Endodermal cell (in vitro differentiated cells): Measurements from ENCODE around the gene TNMD. TPM values are rescaled to one million over a fixed set of nuclear protein-coding genes. Genes with fewer than 3 reads are reported as not detected.

Experiments
- DNase-seq: peaks from one replicate; pipeline ENCODE4 v3.0.0-alpha.2; 2017
- H3K27ac ChIP-seq: 2 replicates; pipeline ENCODE4 v1.5.1; 2013; ENCODE audit warnings: mild to moderate bottlenecking, low read depth, low read length, moderate library complexity
- H3K27me3 ChIP-seq: 2 replicates; pipeline ENCODE4 v1.6.1; 2013; ENCODE audit warnings: mild to moderate bottlenecking, low read length, moderate library complexity; ENCODE audit not compliant: insufficient read depth, control insufficient read depth, poor library complexity, severe bottlenecking
- H3K36me3 ChIP-seq: 2 replicates; pipeline ENCODE4 v1.7.0; 2013; ENCODE audit warnings: mild to moderate bottlenecking, low read length, moderate library complexity; ENCODE audit not compliant: control insufficient read depth, insufficient read depth
- H3K4me1 ChIP-seq: one replicate; pipeline ENCODE4 v1.7.0; 2013; ENCODE audit warnings: low read length; ENCODE audit not compliant: control insufficient read depth, insufficient read depth
- H3K4me3 ChIP-seq: 2 replicates; pipeline ENCODE4 v1.5.1; 2013; ENCODE audit warnings: mild to moderate bottlenecking, low read length, moderate library complexity
- H3K9ac ChIP-seq: 2 replicates; pipeline ENCODE4 v1.6.1; 2013; ENCODE audit warnings: mild to moderate bottlenecking, low read length, moderate library complexity; ENCODE audit not compliant: poor library complexity, severe bottlenecking; ENCODE audit errors: extremely low read depth
- H3K9me3 ChIP-seq: 2 replicates; pipeline ENCODE4 v1.6.1; 2013; ENCODE audit warnings: mild to moderate bottlenecking, low read length, moderate library complexity; ENCODE audit not compliant: control insufficient read depth
- H3K27ac Mint-ChIP-seq: 2 replicates; pipeline ENCODE4 v1.8.0; 2020; ENCODE audit warnings: mixed read lengths
- H3K27me3 Mint-ChIP-seq: 2 replicates; pipeline ENCODE4 v1.8.0; 2021; ENCODE audit warnings: mild to moderate bottlenecking, mixed read lengths; ENCODE audit not compliant: insufficient read depth
- H3K36me3 Mint-ChIP-seq: 2 replicates; pipeline ENCODE4 v1.8.0; 2020; ENCODE audit warnings: low read depth, mixed read lengths
- H3K4me1 Mint-ChIP-seq: 2 replicates; pipeline ENCODE4 v1.8.0; 2020; ENCODE audit warnings: mixed read lengths
- H3K4me3 Mint-ChIP-seq: 2 replicates; pipeline ENCODE4 v1.8.0; 2020; ENCODE audit warnings: mild to moderate bottlenecking, moderate library complexity, mixed read lengths
- H3K9me3 Mint-ChIP-seq: 2 replicates; pipeline ENCODE4 v1.8.0; 2020; ENCODE audit warnings: mild to moderate bottlenecking, mixed read lengths
- WGBS, 2 experiments: methylation state at CpG; one replicate each; pipeline versions ENCODE4 v1.1.5 to v1.1.7; 2013; ENCODE audit warnings: missing lambda C conversion rate in 2 of 2, mixed read lengths in 1 of 2; ENCODE audit not compliant: insufficient coverage in 1 of 2, insufficient read length in 1 of 2; 5-methylcytosine and 5-hydroxymethylcytosine counted together
- total RNA-seq, 2 donors: library from RNA; stranded (reverse); fragmentation: NEBNext Ultra II Directional in 1 of 2; extraction: Animal tissue kit (Norgen Biotek cat#: 25700) in 1 of 2; gene quantifications; 2 replicates in 1 of 2; 3 replicates in 1 of 2; pipeline ENCODE4 v1.2.1, GENCODE V29; 2021
- TF ChIP-seq, protein P1 (sequence below): fragments of 200-600 bp; sonication (generic); conservative IDR thresholded peaks from 2 replicates; pipeline ENCODE4 v1.5.0; 2021; ENCODE audit warnings: antibody characterized with exemption, mild to moderate bottlenecking

Gene TNMD
- total RNA-seq, 2 donors from 2014 or later = 0.33 to 5.0 TPM

DNA sequence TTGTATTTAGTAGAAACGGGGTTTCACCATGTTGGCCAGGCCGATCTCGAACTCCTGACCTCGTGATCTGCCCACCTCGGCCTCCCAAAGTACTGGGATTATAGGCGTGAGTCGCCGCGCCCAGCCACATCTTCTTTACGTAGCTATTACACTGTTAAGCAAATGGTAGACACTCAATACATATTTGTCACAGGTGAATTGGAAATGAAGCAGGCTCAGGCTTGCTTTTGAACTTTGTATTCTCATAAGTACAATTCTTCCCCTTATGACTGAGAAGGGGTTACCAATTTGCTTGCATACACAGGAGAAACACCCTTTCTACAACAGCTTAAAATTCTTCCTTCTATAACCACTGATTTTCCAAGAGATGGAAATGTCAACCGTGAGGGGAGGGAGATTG, 58.5 kb downstream of the TNMD start:
- 90 to 96% methylated on average over 4 to 10 of the region's 11 CpGs for WGBS, 2 experiments
- no peak overlapping the region for H3K9ac ChIP-seq
- H3K27ac Mint-ChIP-seq = no peak overlapping the region

DNA sequence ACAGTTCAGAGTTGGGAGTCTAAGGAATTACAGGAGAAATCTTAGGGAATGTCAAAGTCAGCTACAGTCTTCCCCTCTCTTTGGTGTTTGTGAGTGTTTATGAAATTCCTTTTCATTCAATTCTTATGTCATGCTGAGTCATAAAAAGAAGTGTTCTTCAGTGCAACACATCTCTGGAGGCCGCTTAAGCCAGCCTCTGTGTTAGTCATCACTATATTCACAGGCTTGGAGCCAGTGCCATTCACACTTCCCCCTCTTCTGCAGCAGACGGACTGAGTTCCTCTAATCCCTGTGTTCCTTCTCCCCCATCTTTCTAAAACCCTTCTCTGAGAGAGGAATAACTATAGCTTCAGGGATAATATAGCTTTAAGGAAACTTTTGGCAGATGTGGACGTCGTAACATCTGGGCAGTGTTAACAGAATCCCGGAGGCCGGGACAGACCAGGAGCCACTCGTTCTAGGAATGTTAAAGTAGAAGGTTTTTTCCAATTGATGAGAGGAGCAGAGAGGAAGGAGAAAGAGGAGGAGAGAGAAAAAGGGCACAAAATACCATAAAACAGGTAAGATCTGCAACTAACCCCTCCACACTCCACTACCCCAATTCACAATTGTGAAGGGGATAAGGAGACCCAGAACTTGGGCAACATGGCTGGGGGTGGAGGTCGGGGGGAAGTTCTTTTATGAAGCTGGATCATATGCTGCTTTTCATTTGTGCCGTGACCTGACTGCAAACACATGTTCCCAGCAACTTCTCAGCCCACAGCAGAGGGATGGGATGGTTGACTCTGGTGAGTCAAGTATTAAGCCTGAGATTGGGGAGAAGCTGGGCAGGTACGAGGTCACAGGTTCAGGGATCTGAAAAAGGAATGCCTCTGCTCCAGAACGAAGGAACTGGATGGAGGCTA, 59.5 kb downstream of the TNMD start, which contains the start of gene SRPX2:
Gene SRPX2 (plus strand): TSS at position 244 of the 905 bp plus-strand sequence. CDS start 2,124 bp downstream, outside the sequence.
- Mint-ChIP-seq H3K27ac (no peak within 1 kb of the TSS), H3K27me3 (peaks cover 5% of the 10 kb centered on the region), H3K4me3 (no peak within 1 kb of the TSS), H3K4me1 (peaks cover 9% of the 10 kb centered on the region), H3K9me3 (peaks cover 14% of the 10 kb centered on the region), H3K36me3 (no peaks in the 10 kb centered on the region)
- no peak for DNase-seq
- Histone ChIP-seq H3K36me3 (no peaks in the 10 kb centered on the region), H3K9me3 (no peaks in the 10 kb centered on the region), H3K27ac (no peak within 1 kb of the TSS), H3K27me3 (no peaks in the 10 kb centered on the region), H3K9ac (no peak within 1 kb of the TSS), H3K4me3 (no peak within 1 kb of the TSS), H3K4me1 (no peaks in the 10 kb centered on the region)
- WGBS, 2 experiments = 87 to 88% methylated on average over 5 to 10 of the region's 11 CpGs
- TF ChIP-seq, protein P1, sequence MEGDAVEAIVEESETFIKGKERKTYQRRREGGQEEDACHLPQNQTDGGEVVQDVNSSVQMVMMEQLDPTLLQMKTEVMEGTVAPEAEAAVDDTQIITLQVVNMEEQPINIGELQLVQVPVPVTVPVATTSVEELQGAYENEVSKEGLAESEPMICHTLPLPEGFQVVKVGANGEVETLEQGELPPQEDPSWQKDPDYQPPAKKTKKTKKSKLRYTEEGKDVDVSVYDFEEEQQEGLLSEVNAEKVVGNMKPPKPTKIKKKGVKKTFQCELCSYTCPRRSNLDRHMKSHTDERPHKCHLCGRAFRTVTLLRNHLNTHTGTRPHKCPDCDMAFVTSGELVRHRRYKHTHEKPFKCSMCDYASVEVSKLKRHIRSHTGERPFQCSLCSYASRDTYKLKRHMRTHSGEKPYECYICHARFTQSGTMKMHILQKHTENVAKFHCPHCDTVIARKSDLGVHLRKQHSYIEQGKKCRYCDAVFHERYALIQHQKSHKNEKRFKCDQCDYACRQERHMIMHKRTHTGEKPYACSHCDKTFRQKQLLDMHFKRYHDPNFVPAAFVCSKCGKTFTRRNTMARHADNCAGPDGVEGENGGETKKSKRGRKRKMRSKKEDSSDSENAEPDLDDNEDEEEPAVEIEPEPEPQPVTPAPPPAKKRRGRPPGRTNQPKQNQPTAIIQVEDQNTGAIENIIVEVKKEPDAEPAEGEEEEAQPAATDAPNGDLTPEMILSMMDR = no peak

More for the DNA sequence above, 58.5 kb downstream of the TNMD start:
- Mint-ChIP-seq H3K36me3 (no peaks in the 10 kb centered on the region), H3K4me1 (peaks cover 3% of the 10 kb centered on the region), H3K4me3 (no peak overlapping the region), H3K27me3 (peaks cover 5% of the 10 kb centered on the region), H3K9me3 (peaks cover 14% of the 10 kb centered on the region)
- Histone ChIP-seq H3K9me3 (no peaks in the 10 kb centered on the region), H3K4me1 (no peaks in the 10 kb centered on the region), H3K36me3 (no peaks in the 10 kb centered on the region), H3K4me3 (no peak overlapping the region), H3K27ac (no peak overlapping the region), H3K27me3 (no peaks in the 10 kb centered on the region)
- DNase-seq = no peak
- TF ChIP-seq, protein P1 = no peak

DNA sequence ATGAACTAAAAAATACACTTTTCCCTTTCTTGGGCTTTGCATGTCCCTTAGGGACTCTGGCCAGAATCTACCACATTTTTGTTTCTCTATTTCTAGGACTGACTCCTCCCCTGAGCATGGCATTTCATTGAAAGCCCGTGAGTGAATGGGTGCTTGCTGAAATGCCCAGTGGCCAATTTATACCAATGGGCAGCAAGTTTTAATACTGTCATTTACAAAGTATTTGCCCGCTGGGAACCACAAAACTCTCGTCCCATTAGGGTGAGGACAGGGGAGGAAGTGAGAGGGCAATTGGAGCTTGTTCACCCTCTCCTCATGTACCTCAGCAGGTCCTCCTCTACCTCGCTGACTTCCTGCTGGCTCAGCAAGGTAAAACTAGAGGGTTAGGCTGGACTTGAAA, 60.4 kb downstream of the TNMD start:
- no peaks in the 10 kb centered on the region for H3K4me1 ChIP-seq
- WGBS, 2 experiments = 91% methylated on average over 4 of the region's 4 CpGs; no CpG with 5 or more reads in 1 of the 2 experiments
- Mint-ChIP-seq H3K27me3 (peaks cover 5% of the 10 kb centered on the region), H3K36me3 (no peaks in the 10 kb centered on the region), H3K27ac (no peak overlapping the region), H3K4me3 (no peak overlapping the region), H3K4me1 (peaks cover 14% of the 10 kb centered on the region), H3K9me3 (peaks cover 10% of the 10 kb centered on the region)
- no peaks in the 10 kb centered on the region for H3K27me3 ChIP-seq
- H3K4me3 ChIP-seq = no peak overlapping the region
- no peak overlapping the region for H3K27ac ChIP-seq
- no peak overlapping the region for H3K9ac ChIP-seq
- TF ChIP-seq, protein P1 = no peak
- H3K36me3 ChIP-seq = no peaks in the 10 kb centered on the region
- no peak for DNase-seq
- H3K9me3 ChIP-seq = no peaks in the 10 kb centered on the region
